Fibroblast of skin of left quadriceps (primary cell): ENCODE data around the gene SERPINH1.

ENCODE experiments used
- DNase-seq, 2 experiments: peaks; one replicate each; pipeline ENCODE4 v3.0.0-alpha.2; 2013; ENCODE audit warnings: low read depth in 2 of 2

The SERPINH1 gene

GRCh38 chr11:75562048-75562835 is at the start of gene SERPINH1:
SERPINH1 (plus strand) TSS chr11:75562253; CDS start chr11:75566350, 4,097 bp downstream.
- DNase-seq = peak; percentile 89 to 92

- DNase-seq = no peak
Observed at GRCh38 chr11:75513250-75513649, 48.8 kb upstream of the SERPINH1 start.

DNA sequence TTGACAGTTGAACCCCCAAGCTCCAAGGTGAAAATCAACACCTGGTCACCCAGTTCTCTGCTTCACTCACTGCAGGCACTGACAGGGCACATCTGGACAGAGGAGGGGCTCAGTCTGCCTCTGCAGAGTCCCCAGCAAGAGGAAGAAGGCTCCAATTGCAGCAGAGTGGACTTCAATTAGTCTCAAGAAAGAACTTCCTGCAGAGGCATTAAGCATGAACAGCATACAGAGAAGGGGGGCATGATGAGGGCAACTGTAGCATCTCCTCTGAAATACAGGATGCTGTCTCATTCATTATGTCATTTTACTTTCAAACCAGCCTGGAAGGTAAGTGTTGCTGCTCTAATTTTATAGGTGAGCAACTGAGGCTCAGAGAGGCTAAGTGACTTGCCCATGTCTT is 47.5 kb upstream of the SERPINH1 start:
- DNase-seq = no peak

DNA sequence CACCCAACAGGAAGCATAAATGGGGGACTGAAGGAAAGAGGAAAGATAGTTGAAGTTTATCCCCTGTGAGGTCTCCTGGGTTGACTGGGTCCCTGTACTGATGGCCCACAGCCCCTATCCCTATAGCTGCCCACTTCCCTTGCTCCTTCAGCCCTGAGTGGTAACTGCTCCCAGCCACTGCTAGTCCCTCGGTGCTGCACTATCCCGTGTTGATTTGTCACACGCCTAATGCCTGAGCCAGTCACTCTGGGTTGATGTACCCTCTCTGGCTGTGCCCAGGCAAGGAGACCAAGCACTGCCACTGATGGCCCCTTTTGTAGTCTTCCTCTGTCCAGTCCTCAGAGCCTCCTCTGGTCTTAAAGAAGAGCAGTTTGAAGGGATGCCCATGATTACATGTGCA is 45.9 kb upstream of the SERPINH1 start:
- DNase-seq = no peak

DNA sequence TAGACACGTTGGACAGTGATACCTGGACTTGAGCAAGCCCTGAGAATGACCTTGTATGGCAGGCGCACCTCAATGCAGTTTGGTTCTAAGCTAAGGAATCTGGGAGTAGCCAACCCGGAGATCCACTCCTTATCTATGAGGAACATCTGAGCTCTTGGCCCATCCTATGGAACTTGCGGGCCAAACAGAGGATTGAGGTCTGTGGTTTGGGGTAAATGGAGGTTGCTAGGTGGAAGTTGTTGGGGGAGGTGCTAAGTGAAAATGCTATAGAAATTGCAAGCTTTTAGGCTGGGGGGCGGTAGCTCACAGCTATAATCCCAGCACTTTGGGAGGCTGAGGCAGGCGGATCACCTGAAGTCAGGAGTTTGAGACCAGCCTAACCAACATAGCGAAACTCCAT is 45.2 kb upstream of the SERPINH1 start:
- DNase-seq = no peak

- no peak for DNase-seq
Observed at GRCh38 chr11:75518204-75518549, 43.9 kb upstream of the SERPINH1 start.

DNA sequence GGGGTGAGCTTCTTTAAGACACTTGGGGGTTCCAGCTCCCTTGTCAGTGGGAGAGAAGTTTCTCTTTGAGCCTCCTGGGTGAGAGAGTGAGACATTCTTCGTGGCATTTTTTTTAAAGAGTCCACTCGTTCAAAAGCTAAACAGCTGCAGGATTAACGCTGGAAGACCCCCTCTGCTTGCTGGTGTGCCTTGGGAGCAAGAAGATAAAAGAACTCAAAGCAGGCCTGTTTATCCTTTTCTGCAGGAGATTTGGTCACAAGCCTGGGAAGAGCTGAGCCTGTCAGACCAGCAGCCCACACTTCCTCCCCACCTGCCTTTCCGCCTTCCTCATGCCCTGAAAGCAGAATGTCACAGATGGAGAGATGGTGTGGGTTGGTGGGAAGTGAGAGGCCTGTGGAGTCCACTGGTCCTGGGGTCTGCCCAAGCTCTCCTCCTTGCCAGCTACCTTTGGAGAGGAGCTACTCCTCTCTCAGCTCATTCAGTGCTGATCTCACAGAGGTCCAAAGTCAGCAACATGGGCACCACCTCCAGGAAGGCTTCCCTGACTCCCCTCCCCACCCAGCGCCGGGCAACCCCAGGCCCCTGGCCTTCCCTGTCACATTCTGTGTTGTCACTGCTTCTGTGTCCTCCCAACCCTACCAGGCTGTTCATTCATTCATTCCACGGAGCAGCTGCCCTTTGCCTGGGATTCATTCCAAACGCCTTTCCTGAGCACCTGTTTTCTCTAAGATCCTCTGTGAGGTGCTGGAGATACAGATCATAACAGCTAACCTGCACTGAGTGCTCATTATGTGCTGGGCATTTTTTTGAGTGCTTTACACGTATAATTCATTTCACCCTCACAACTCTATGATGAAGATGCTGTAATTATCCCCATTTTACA is 43.0 kb upstream of the SERPINH1 start:
- DNase-seq = no peak

GRCh38 chr11:75520688-75521087 is 41.4 kb upstream of the SERPINH1 start:
- no peak for DNase-seq

- DNase-seq = no peak
Observed at GRCh38 chr11:75522286-75523044, 39.6 kb upstream of the SERPINH1 start.

DNA sequence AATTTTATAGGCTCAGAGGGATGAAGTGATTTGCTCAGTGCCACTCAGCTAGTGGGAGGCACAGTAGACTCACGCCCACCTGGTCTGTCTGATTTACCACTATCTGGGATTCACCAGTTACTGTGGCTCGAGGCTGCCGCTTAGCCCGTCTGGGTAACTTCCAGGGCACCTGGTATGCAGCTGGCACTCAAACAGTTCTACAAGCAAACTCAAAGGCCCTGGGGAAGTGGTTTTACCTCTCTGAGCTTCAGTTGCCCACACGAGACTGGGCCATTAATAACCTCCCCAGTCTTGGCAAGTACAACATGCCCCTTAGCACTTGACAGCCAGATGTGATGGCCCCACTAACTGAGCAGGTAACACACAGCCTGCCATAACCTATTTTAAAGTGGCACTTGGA is 38.9 kb upstream of the SERPINH1 start:
- no peak for DNase-seq

- DNase-seq = no peak
Observed at GRCh38 chr11:75523811-75524664, 38.0 kb upstream of the SERPINH1 start.

- DNase-seq = no peak
Observed at GRCh38 chr11:75524665-75525432, 37.2 kb upstream of the SERPINH1 start.

GRCh38 chr11:75525433-75526191 is 36.4 kb upstream of the SERPINH1 start, which contains the start of gene GDPD5:
GDPD5 (minus strand) TSS chr11:75525941; CDS start chr11:75477735, 48,206 bp downstream.
- peak; percentile 58 to 63 for DNase-seq

- DNase-seq = no peak
Observed at GRCh38 chr11:75526192-75526541, 35.9 kb upstream of the SERPINH1 start.

DNA sequence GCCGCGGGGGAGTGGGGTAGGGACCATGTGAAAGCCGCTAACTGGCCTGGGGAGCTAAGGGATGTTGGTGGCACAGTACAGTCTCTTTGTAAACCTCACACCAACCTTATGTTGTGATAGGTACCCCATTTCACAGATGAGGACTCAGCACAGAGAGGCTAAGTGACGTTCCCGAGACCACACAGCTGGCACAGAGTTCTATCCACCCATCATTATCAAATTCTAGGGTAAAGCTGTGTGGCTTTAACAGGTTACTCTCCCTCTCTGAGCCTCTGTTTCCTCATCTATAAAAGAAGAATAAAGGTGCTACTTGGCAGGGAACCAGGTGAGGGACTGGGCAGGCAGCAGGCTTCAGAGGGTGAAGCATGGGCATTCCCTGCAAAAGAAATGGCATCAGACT is 34.9 kb upstream of the SERPINH1 start:
- no peak for DNase-seq

DNA sequence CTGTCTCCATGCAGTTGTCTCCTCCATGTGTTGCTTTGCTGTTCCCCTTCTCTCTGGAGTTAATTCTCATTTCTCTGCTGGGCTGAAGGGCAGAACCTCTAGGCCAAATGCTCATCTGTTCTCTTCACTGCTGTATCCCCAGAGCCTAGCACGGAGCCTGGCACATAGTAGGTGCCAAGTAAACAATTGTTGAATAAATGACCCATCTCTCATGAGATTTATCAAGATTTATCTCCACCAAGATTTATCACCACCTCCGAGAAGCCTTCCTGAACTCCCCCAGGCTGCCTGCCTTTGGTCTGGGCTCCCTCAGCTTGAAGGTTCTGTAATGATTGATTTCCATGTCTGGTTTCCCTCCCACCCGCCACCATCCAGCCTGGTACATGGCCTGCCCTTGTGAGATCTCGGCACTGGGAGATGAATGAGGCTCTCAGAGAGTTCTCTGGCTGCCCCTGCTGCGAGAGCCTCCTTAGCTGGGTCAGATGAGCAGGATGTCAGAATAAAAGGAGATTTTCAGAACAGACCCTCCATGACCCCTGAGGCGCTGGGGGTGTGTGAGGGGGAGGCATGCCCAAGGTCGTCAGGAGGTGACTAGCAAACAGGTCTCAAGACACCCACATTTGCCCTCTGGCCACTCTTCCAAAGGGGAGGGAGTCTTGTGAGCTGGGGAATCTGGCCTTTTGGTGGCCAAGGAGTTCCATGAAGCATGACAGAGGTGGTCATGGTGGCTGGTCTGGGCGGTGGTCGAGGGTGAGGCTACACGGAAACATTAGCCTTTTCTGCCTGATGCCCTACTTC is 33.9 kb upstream of the SERPINH1 start:
- no peak for DNase-seq

DNA sequence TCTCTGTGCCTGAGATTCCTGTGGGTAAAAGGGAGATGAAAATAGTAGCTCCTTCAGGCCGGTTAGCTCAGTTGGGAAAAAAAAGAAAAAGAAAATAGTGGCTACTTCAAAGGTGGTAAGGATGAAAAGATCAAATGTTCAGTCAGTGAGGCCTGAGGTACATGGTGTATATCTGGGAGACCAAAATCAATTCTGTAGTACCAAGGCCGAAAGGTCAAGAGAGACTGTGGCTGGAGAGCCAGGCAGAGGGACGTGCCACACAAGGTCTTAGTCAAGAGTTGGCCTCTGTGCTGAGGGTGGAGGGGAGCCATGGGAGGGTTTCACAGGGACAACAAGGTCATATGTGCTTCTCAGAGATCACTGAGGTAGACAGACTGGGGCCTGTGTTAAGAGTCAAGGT is 31.5 kb upstream of the SERPINH1 start:
- DNase-seq = no peak

GRCh38 chr11:75531325-75531724 is 30.7 kb upstream of the SERPINH1 start:
- no peak for DNase-seq
